ENCODE data around the gene RBM42. TPM values are rescaled to one million over a fixed set of nuclear protein-coding genes. Genes with fewer than 3 reads are reported as not detected.
A peak's percentile ranks its signal among the peaks of the same experiment; 100 is the strongest.

Gene RBM42
- total RNA-seq, 4 donors from 2014 or later: 63.1 to 112 (median 95.2) TPM

DNA sequence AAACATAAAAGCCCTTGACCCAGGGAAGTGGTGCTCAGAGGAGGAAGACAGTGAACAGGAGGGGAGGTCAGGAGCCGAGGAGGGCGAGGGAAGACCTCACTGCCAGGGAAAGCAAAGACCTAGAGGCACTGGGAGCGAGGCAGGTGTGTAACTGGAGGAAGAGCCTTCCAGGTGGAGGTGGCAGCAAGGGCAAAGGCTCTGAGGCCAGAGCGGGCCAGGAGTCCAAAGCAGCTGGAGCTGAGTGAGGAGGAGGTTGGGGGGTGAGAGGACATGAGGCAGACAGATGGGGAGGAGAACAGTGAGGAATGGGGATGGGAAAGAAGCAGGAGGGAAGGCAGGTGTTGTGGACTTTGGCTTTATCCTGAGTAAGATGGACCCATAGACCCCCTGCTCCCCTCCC is 41.1 kb downstream of the RBM42 start:
- no peak overlapping the region for H3K4me3 ChIP-seq
- H3K4me1 ChIP-seq: peaks cover 3 to 10% (median 8%) of the 10 kb centered on the region in 4 donors
- H3K27me3 ChIP-seq: peaks cover 0 to 32% (median 8%) of the 10 kb centered on the region in 4 donors
- TF ChIP-seq EP300 (IDR thresholded peaks at IDR 0.05) (no peak), POLR2AphosphoS5 (IDR thresholded peaks at IDR 0.05) (no peak), CTCF (IDR thresholded peaks at IDR 0.05) (no peak), POLR2A (IDR thresholded peaks at IDR 0.05; ENCODE audit: low read depth) (no peak)
- 68% methylated on average over 4 of the region's 4 CpGs for WGBS
- intact Hi-C loops (cut with DNase I): no loop called here
- no peak for DNase-seq (ENCODE audit: extremely low spot score)
- peaks cover 0 to 13% (median 7%) of the 10 kb centered on the region in 4 donors for H3K36me3 ChIP-seq
- no peaks in the 10 kb centered on the region for H3K9me3 ChIP-seq
- no peak overlapping the region for H3K27ac ChIP-seq (replicated peaks in 1 of 4)

- peaks cover 3 to 10% (median 8%) of the 10 kb centered on the region in 4 donors for H3K4me1 ChIP-seq
- intact Hi-C loops (cut with DNase I): no loop called here
- H3K9me3 ChIP-seq: no peaks in the 10 kb centered on the region
- WGBS: 79% methylated on average over 1 of the region's 1 CpG
- DNase-seq (ENCODE audit: extremely low spot score): no peak
- H3K4me3 ChIP-seq: no peak overlapping the region
- peaks cover 0 to 40% (median 8%) of the 10 kb centered on the region in 4 donors for H3K27me3 ChIP-seq
- H3K36me3 ChIP-seq: peaks cover 0 to 6% (median under 1%) of the 10 kb centered on the region in 4 donors
- TF ChIP-seq POLR2A (IDR thresholded peaks at IDR 0.05; ENCODE audit: low read depth) (no peak), EP300 (IDR thresholded peaks at IDR 0.05) (no peak), CTCF (IDR thresholded peaks at IDR 0.05) (no peak), POLR2AphosphoS5 (IDR thresholded peaks at IDR 0.05) (no peak)
- no peak overlapping the region for H3K27ac ChIP-seq (replicated peaks in 1 of 4)
Observed at GRCh38 chr19:35670686-35671085, 41.9 kb downstream of the RBM42 start.

GRCh38 chr19:35671818-35672217 is 43.0 kb downstream of the RBM42 start:
- Histone ChIP-seq H3K36me3 (no peaks in the 10 kb centered on the region), H3K9me3 (no peaks in the 10 kb centered on the region), H3K27ac (replicated peaks in 1 of 4) (no peak overlapping the region), H3K27me3 (peaks cover 0 to 51% (median 8%) of the 10 kb centered on the region in 4 donors), H3K4me1 (peaks cover 3 to 10% (median 8%) of the 10 kb centered on the region in 4 donors), H3K4me3 (no peak overlapping the region)
- 43% methylated on average over 3 of the region's 3 CpGs for WGBS
- intact Hi-C loops (cut with DNase I): no loop called here
- DNase-seq (ENCODE audit: extremely low spot score): no peak
- no peak for TF ChIP-seq POLR2AphosphoS5 (IDR thresholded peaks at IDR 0.05)
- TF ChIP-seq CTCF (IDR thresholded peaks at IDR 0.05): no peak
- no peak for TF ChIP-seq POLR2A (IDR thresholded peaks at IDR 0.05; ENCODE audit: low read depth)
- TF ChIP-seq EP300 (IDR thresholded peaks at IDR 0.05): no peak

GRCh38 chr19:35673121-35673804 is 44.4 kb downstream of the RBM42 start:
- H3K36me3 ChIP-seq: no peaks in the 10 kb centered on the region
- peaks cover 3 to 10% (median 8%) of the 10 kb centered on the region in 4 donors for H3K4me1 ChIP-seq
- WGBS: 7% methylated on average over 34 of the region's 39 CpGs
- H3K27ac ChIP-seq (replicated peaks in 1 of 4): no peak overlapping the region
- H3K9me3 ChIP-seq: no peaks in the 10 kb centered on the region
- peak overlapping the region; percentile 30 to 59 (median 42) for H3K4me3 ChIP-seq
- intact Hi-C loops (cut with DNase I): no loop called here
- TF ChIP-seq POLR2A (IDR thresholded peaks at IDR 0.05; ENCODE audit: low read depth): no peak
- TF ChIP-seq CTCF (IDR thresholded peaks at IDR 0.05): no peak
- no peak for TF ChIP-seq EP300 (IDR thresholded peaks at IDR 0.05)
- TF ChIP-seq POLR2AphosphoS5 (IDR thresholded peaks at IDR 0.05): no peak
- H3K27me3 ChIP-seq: peaks cover 0 to 64% (median 8%) of the 10 kb centered on the region in 4 donors
- no peak for DNase-seq (ENCODE audit: extremely low spot score)
